H1 (cell line): ENCODE data around the gene TRPM1. TPM values are rescaled to one million over a fixed set of nuclear protein-coding genes. Genes with fewer than 3 reads are reported as not detected.

Experiments
- ATF2 ChIP-seq: IDR thresholded peaks from 2 replicates; pipeline ENCODE4 v1.6.1; 2012; ENCODE audit warnings: low read length, inconsistent platforms
- CEBPB ChIP-seq: IDR thresholded peaks from 2 replicates; pipeline ENCODE4 v1.6.1; 2012; ENCODE audit warnings: low read depth, low read length
- CHD7 ChIP-seq: fragments of 300-600 bp; sonication (generic); IDR thresholded peaks from 2 replicates; pipeline ENCODE4 v1.7.1; 2012; ENCODE audit warnings: low read length, moderate library complexity, mild to moderate bottlenecking, inconsistent platforms; ENCODE audit not compliant: insufficient replicate concordance
- HDAC2 ChIP-seq, 2 experiments: fragments of 300-600 bp in 1 of 2; sonication (generic) in 1 of 2; IDR thresholded peaks; 2 replicates each; pipeline ENCODE4 v1.6.1; 2011 to 2012; ENCODE audit warnings: low read depth in 2 of 2, low read length in 2 of 2, mild to moderate bottlenecking in 2 of 2, moderate library complexity in 2 of 2, borderline replicate concordance in 1 of 2, inconsistent platforms in 1 of 2
- MAFK ChIP-seq: IDR thresholded peaks from 2 replicates; pipeline ENCODE4 v1.6.1; 2012; ENCODE audit warnings: low read depth, mild to moderate bottlenecking, improper control_type of control experiment, low read length
- POU5F1 ChIP-seq: IDR thresholded peaks from 2 replicates; pipeline ENCODE4 v1.6.1; 2011; ENCODE audit warnings: low read depth, mild to moderate bottlenecking, low read length, moderate library complexity
- SIRT6 ChIP-seq: IDR thresholded peaks from one replicate; pipeline ENCODE4 v1.7.1; 2012; ENCODE audit warnings: low read length, inconsistent platforms
- SIX5 ChIP-seq: IDR thresholded peaks from 2 replicates; pipeline ENCODE4 v1.6.1; 2011; ENCODE audit warnings: mild to moderate bottlenecking, low read depth, low read length
- SP4 ChIP-seq: IDR thresholded peaks from 2 replicates; pipeline ENCODE4 v1.6.1; 2012; ENCODE audit warnings: low read length, inconsistent platforms
- TEAD4 ChIP-seq: IDR thresholded peaks from 2 replicates; pipeline ENCODE4 v1.6.1; 2012; ENCODE audit warnings: low read depth, low read length, inconsistent platforms, mixed read lengths
- polyA plus RNA-seq, 7 experiments: library from polyadenylated mRNA; depleted of rRNA in 3 of 7; stranded (reverse) in 5 of 7; unstranded in 2 of 7; fragments of >200 nt in 5 of 7; fragments of 200-250 nt in 2 of 7; gene quantifications; 1 replicate in 5 of 7; 2 replicates in 1 of 7; 4 replicates in 1 of 7; pipeline versions ENCODE4 v1.2.1 to v1.2.3, GENCODE V29; 2011 to 2013; ENCODE audit warnings: missing spikeins in 2 of 7, mixed read lengths in 2 of 7
- total RNA-seq: library from RNA; stranded (reverse); fragmentation: NEBNext Ultra II Directional; extraction: Animal tissue kit (Norgen Biotek cat#: 25700); gene quantifications from 2 replicates; pipeline ENCODE4 v1.2.1, GENCODE V29; 2021

TRPM1 gene
- total and polyA plus RNA-seq, 2 of the 8 experiments (the other 6 are each of a cell fraction or from before 2014, with no cell fraction given) = 0.05 TPM; not detected in 1

GRCh38 chr15:31077941-31078340 is 23.6 kb downstream of the TRPM1 start (continued):
- TF ChIP-seq ATF2 (no peak), HDAC2 (IDR thresholded peaks at IDR 0.05; ENCODE audit: borderline replicate concordance in 1 of 2, low read depth in 2 of 2, low read length in 2 of 2) (no peak), SP4 (no peak), MAFK (no peak), SIX5 (no peak), POU5F1 (no peak), TEAD4 (no peak), CHD7 (no peak), CEBPB (no peak), SIRT6 (no peak)
